Body of pancreas (tissue), 4 donors: ENCODE measurements around the gene TTI1. TPM values are rescaled to one million over a fixed set of nuclear protein-coding genes. Genes with fewer than 3 reads are reported as not detected.

Experiments used
- ATAC-seq: fragments of 150-250 bp; one replicate; pipeline ENCODE4 v1.9.1; 2016
- DNase-seq, 4 donors: peaks; one replicate each; pipeline ENCODE4 v3.0.0-alpha.2; 2019
- H3K27ac ChIP-seq, 4 donors: fragments of 200-600 bp; sonication (generic); 1 replicate in 3 of 4; 2 replicates in 1 of 4; pipeline versions ENCODE4 v1.5.1 to v1.6.1; 2016 to 2019; ENCODE audit warnings: mild to moderate bottlenecking in 1 of 4, mixed read lengths in 1 of 4, moderate library complexity in 1 of 4
- H3K27me3 ChIP-seq, 2 donors: fragments of 200-600 bp; sonication (generic); one replicate each; pipeline ENCODE4 v1.6.0; 2016; ENCODE audit warnings: mild to moderate bottlenecking in 1 of 2
- H3K36me3 ChIP-seq, 2 donors: fragments of 200-600 bp; sonication (generic); replicated peaks in 1 of 2; 2 replicates each; pipeline ENCODE4 v1.5.1; 2016; ENCODE audit warnings: low read depth in 2 of 2; ENCODE audit not compliant: insufficient read depth in 1 of 2
- H3K4me1 ChIP-seq: fragments of 200-600 bp; sonication (generic); one replicate; pipeline ENCODE4 v1.6.0; 2016
- H3K4me3 ChIP-seq, 2 donors: fragments of 200-600 bp; sonication (generic); 1 replicate in 1 of 2; 2 replicates in 1 of 2; pipeline ENCODE4 v1.5.1; 2016 to 2019
- H3K9me3 ChIP-seq, 3 donors: fragments of 200-600 bp; sonication (generic); 1 replicate in 2 of 3; 2 replicates in 1 of 3; pipeline ENCODE4 v1.5.1; 2016
- CTCF ChIP-seq, 7 experiments: fragments of 450-650 bp in 4 of 7; fragments of 200-600 bp in 3 of 7; sonication (generic) in 3 of 7; IDR thresholded peaks; one replicate each; pipeline ENCODE4 v1.5.1; 2016 to 2019; ENCODE audit warnings: antibody characterized with exemption in 7 of 7
- POLR2A ChIP-seq, 3 donors: fragments of 450-650 bp; IDR thresholded peaks; one replicate each; pipeline ENCODE4 v1.6.1; 2016; ENCODE audit warnings: antibody characterized with exemption in 3 of 3, mild to moderate bottlenecking in 2 of 3
- WGBS, 2 donors: methylation state at CpG; one replicate each; pipeline ENCODE4 v1.1.5; 2017; 5-methylcytosine and 5-hydroxymethylcytosine counted together
- intact Hi-C: fragments of 100-400 bp; cut with DNase I; formaldehyde crosslinking; loops from one replicate; pipeline ENCODE4 v1.15.1; 2023
- total RNA-seq, 2 donors: library from RNA; depleted of rRNA; stranded (reverse); fragments of >200 nt; gene quantifications; one replicate each; pipeline ENCODE4 v1.1.0, GENCODE V29; 2016

The TTI1 gene
- total RNA-seq, 2 donors from 2014 or later: 12.2 to 14.0 TPM

- peak; percentile 36 to 60 (median 44) for DNase-seq
- peak overlapping the region in 2 of 4 donors; percentile 32 to 49 for H3K27ac ChIP-seq
- H3K27me3 ChIP-seq: no peaks in the 10 kb centered on the region
- H3K4me1 ChIP-seq: peaks cover 51% of the 10 kb centered on the region
- intact Hi-C loops: no loop called here
- no peaks in the 10 kb centered on the region for H3K36me3 ChIP-seq
- TF ChIP-seq POLR2A (IDR thresholded peaks at IDR 0.05) (no peak), CTCF (IDR thresholded peaks at IDR 0.05) (no peak)
- no peaks in the 10 kb centered on the region for H3K9me3 ChIP-seq
- 57 to 58% methylated on average over 7 of the region's 7 CpGs for WGBS, 2 donors
- no peak for ATAC-seq
- no peak overlapping the region for H3K4me3 ChIP-seq
Observed at GRCh38 chr20:37989601-37990295, 43.5 kb downstream of the TTI1 start.

- no peaks in the 10 kb centered on the region for H3K36me3 ChIP-seq
- H3K9me3 ChIP-seq: no peaks in the 10 kb centered on the region
- ATAC-seq (no peak), DNase-seq (no peak)
- H3K27me3 ChIP-seq: no peaks in the 10 kb centered on the region
- TF ChIP-seq POLR2A (IDR thresholded peaks at IDR 0.05) (no peak), CTCF (IDR thresholded peaks at IDR 0.05) (no peak)
- H3K4me3 ChIP-seq: no peak overlapping the region
- WGBS, 2 donors: 87 to 95% methylated on average over 5 of the region's 5 CpGs
- H3K4me1 ChIP-seq: peaks cover 56% of the 10 kb centered on the region
- H3K27ac ChIP-seq: peak overlapping the region in 3 of 4 donors; percentile 1 to 68 (median 63)
- intact Hi-C loops: no loop called here
Observed at GRCh38 chr20:37988306-37988954, 44.8 kb downstream of the TTI1 start.

GRCh38 chr20:37987602-37988290, 45.5 kb downstream of the TTI1 start:
- no peak overlapping the region for H3K4me3 ChIP-seq
- H3K9me3 ChIP-seq: no peaks in the 10 kb centered on the region
- TF ChIP-seq POLR2A (IDR thresholded peaks at IDR 0.05) (no peak), CTCF (IDR thresholded peaks at IDR 0.05) (no peak)
- intact Hi-C loops: no loop called here
- H3K36me3 ChIP-seq: peaks cover 0 to 4% of the 10 kb centered on the region in 2 donors
- H3K27me3 ChIP-seq: no peaks in the 10 kb centered on the region
- WGBS, 2 donors: 62% methylated on average over 12 of the region's 12 CpGs
- peak overlapping the region in 3 of 4 donors; percentile 58 to 68 (median 63) for H3K27ac ChIP-seq
- ATAC-seq: no peak
- H3K4me1 ChIP-seq: peaks cover 54% of the 10 kb centered on the region
- no peak for DNase-seq

GRCh38 chr20:37986873-37987601, 46.2 kb downstream of the TTI1 start:
- WGBS, 2 donors: 50 to 57% methylated on average over 9 of the region's 9 CpGs
- peak; percentile 85 for ATAC-seq

More at GRCh38 chr20:37986873-37987601, 46.2 kb downstream of the TTI1 start:
- Histone ChIP-seq H3K27ac (peak overlapping the region in 3 of 4 donors; percentile 58 to 68 (median 63)), H3K27me3 (no peaks in the 10 kb centered on the region), H3K36me3 (peaks cover 0 to 4% of the 10 kb centered on the region in 2 donors), H3K9me3 (no peaks in the 10 kb centered on the region), H3K4me1 (peaks cover 47% of the 10 kb centered on the region), H3K4me3 (no peak overlapping the region)
- intact Hi-C loops: no loop called here
- peak; percentile 62 to 78 (median 72) for DNase-seq
- TF ChIP-seq CTCF (IDR thresholded peaks at IDR 0.05) (no peak), POLR2A (IDR thresholded peaks at IDR 0.05) (peak in 2 of 3 donors; percentile 18 to 48)
